ENCODE data around the gene PXMP2. TPM values are rescaled to one million over a fixed set of nuclear protein-coding genes. Genes with fewer than 3 reads are reported as not detected.

Gene PXMP2
- total RNA-seq, 6 donors from 2014 or later: 16.8 to 41.7 (median 20.9) TPM

- H3K9me3 ChIP-seq: no peaks in the 10 kb centered on the region
- no peaks in the 10 kb centered on the region for H3K27me3 ChIP-seq
- H3K27ac ChIP-seq: no peak overlapping the region
- DNase-seq (no peak), ATAC-seq (ENCODE audit: low FRiP score in 2 of 2) (no peak)
- TF ChIP-seq POLR2AphosphoS5 (IDR thresholded peaks at IDR 0.05): no peak
- no peak for TF ChIP-seq POLR2A (IDR thresholded peaks at IDR 0.05)
- TF ChIP-seq EP300 (IDR thresholded peaks at IDR 0.05): no peak
- TF ChIP-seq CTCF (IDR thresholded peaks at IDR 0.05): no peak
- no peak overlapping the region for H3K4me3 ChIP-seq
- H3K4me1 ChIP-seq: no peaks in the 10 kb centered on the region
- H3K36me3 ChIP-seq: peaks cover 43 to 94% (median 75%) of the 10 kb centered on the region in 4 donors
- WGBS, 2 donors: 79 to 94% methylated on average over 7 to 30 of the region's 30 CpGs
Observed at GRCh38 chr12:132724506-132725241, 37.3 kb downstream of the PXMP2 start.

- ATAC-seq (ENCODE audit: low FRiP score in 2 of 2) (no peak), DNase-seq (no peak)
- H3K4me1 ChIP-seq: no peaks in the 10 kb centered on the region
- H3K36me3 ChIP-seq: peaks cover 45 to 95% (median 74%) of the 10 kb centered on the region in 4 donors
- 95 to 96% methylated on average over 12 of the region's 12 CpGs for WGBS, 2 donors
- TF ChIP-seq CTCF (IDR thresholded peaks at IDR 0.05) (no peak), POLR2A (IDR thresholded peaks at IDR 0.05) (no peak), EP300 (IDR thresholded peaks at IDR 0.05) (no peak), POLR2AphosphoS5 (IDR thresholded peaks at IDR 0.05) (no peak)
- H3K27ac ChIP-seq: no peak overlapping the region
- H3K9me3 ChIP-seq: no peaks in the 10 kb centered on the region
- no peak overlapping the region for H3K4me3 ChIP-seq
- H3K27me3 ChIP-seq: no peaks in the 10 kb centered on the region
Observed at GRCh38 chr12:132726386-132726785, 39.0 kb downstream of the PXMP2 start.

GRCh38 chr12:132727091-132727794 lies 39.9 kb downstream of the PXMP2 start:
- Histone ChIP-seq H3K36me3 (peaks cover 54 to 97% (median 78%) of the 10 kb centered on the region in 4 donors), H3K27me3 (no peaks in the 10 kb centered on the region), H3K27ac (no peak overlapping the region), H3K4me3 (no peak overlapping the region), H3K9me3 (no peaks in the 10 kb centered on the region), H3K4me1 (no peaks in the 10 kb centered on the region)
- 92 to 94% methylated on average over 37 of the region's 37 CpGs for WGBS, 2 donors
- DNase-seq (no peak), ATAC-seq (ENCODE audit: low FRiP score in 2 of 2) (peak in 1 of 2 donors; percentile 78)
- no peak for TF ChIP-seq CTCF (IDR thresholded peaks at IDR 0.05)
- TF ChIP-seq POLR2A (IDR thresholded peaks at IDR 0.05): no peak
- TF ChIP-seq POLR2AphosphoS5 (IDR thresholded peaks at IDR 0.05): no peak
- no peak for TF ChIP-seq EP300 (IDR thresholded peaks at IDR 0.05)

GRCh38 chr12:132728502-132728901 lies 41.1 kb downstream of the PXMP2 start:
- Histone ChIP-seq H3K9me3 (no peaks in the 10 kb centered on the region), H3K4me3 (no peak overlapping the region), H3K27me3 (no peaks in the 10 kb centered on the region), H3K27ac (no peak overlapping the region), H3K4me1 (no peaks in the 10 kb centered on the region), H3K36me3 (peaks cover 61 to 97% (median 81%) of the 10 kb centered on the region in 4 donors)
- DNase-seq (no peak), ATAC-seq (ENCODE audit: low FRiP score in 2 of 2) (no peak)
- 97% methylated on average over 7 of the region's 7 CpGs for WGBS, 2 donors
- no peak for TF ChIP-seq POLR2A (IDR thresholded peaks at IDR 0.05)
- no peak for TF ChIP-seq POLR2AphosphoS5 (IDR thresholded peaks at IDR 0.05)
- TF ChIP-seq CTCF (IDR thresholded peaks at IDR 0.05): no peak
- TF ChIP-seq EP300 (IDR thresholded peaks at IDR 0.05): no peak

All from upper lobe of left lung (tissue), 6 donors.